ENCODE measurements around the gene ETV5.
A peak's percentile ranks its signal among the peaks of the same experiment; 100 is the strongest.

The ETV5 gene

GRCh38 chr3:186108941-186109865, at the start of gene ETV5:
Gene ETV5, minus strand, starts transcription at chr3:186109089. Its CDS starts 3,221 bp downstream, at chr3:186105868.
- peak; percentile 99 for DNase-seq

- no peak for DNase-seq
Observed at GRCh38 chr3:186154641-186155040, 45.8 kb upstream of the ETV5 start.

GRCh38 chr3:186152889-186153292, 44.0 kb upstream of the ETV5 start:
- no peak for DNase-seq

- DNase-seq, result no peak
Observed at GRCh38 chr3:186152361-186152798, 43.5 kb upstream of the ETV5 start.

- DNase-seq, result no peak
Observed at GRCh38 chr3:186151077-186151971, 42.4 kb upstream of the ETV5 start.

- no peak for DNase-seq
Observed at GRCh38 chr3:186150041-186150830, 41.3 kb upstream of the ETV5 start.

- DNase-seq, result no peak
Observed at GRCh38 chr3:186149319-186149960, 40.6 kb upstream of the ETV5 start.

- no peak for DNase-seq
Observed at GRCh38 chr3:186144257-186144656, 35.4 kb upstream of the ETV5 start.

GRCh38 chr3:186143250-186143649, 34.4 kb upstream of the ETV5 start:
- DNase-seq, result no peak

GRCh38 chr3:186142393-186142932, 33.6 kb upstream of the ETV5 start:
- no peak for DNase-seq

GRCh38 chr3:186141790-186142189, 32.9 kb upstream of the ETV5 start:
- no peak for DNase-seq

- no peak for DNase-seq
Observed at GRCh38 chr3:186138272-186138981, 29.5 kb upstream of the ETV5 start.

- DNase-seq, result no peak
Observed at GRCh38 chr3:186137051-186137685, 28.3 kb upstream of the ETV5 start.

GRCh38 chr3:186133980-186134379, 25.1 kb upstream of the ETV5 start:
- DNase-seq, result no peak

GRCh38 chr3:186132487-186132886, 23.6 kb upstream of the ETV5 start:
- no peak for DNase-seq

GRCh38 chr3:186129206-186129605, 20.3 kb upstream of the ETV5 start:
- DNase-seq, result no peak

GRCh38 chr3:186128158-186128557, 19.3 kb upstream of the ETV5 start:
- no peak for DNase-seq

- no peak for DNase-seq
Observed at GRCh38 chr3:186127463-186127862, 18.6 kb upstream of the ETV5 start.

GRCh38 chr3:186125118-186125517, 16.2 kb upstream of the ETV5 start:
- DNase-seq, result no peak

GRCh38 chr3:186124592-186124991, 15.7 kb upstream of the ETV5 start:
- no peak for DNase-seq

GRCh38 chr3:186123012-186123411, 14.1 kb upstream of the ETV5 start:
- no peak for DNase-seq
